Pancreas (tissue), 10 donors: Measurements from ENCODE around the gene DYNC1I1. TPM values are rescaled to one million over a fixed set of nuclear protein-coding genes. Genes with fewer than 3 reads are reported as not detected.

ENCODE experiments used
- ATAC-seq, 4 donors: fragments of 200-7000 bp; cut with Tn5 transposase; one replicate each; pipeline versions ENCODE4 v1.8.0 to v1.9.1; 2020; ENCODE audit warnings: mild to moderate bottlenecking in 4 of 4, moderate library complexity in 4 of 4
- DNase-seq, 6 donors: peaks; one replicate each; pipeline ENCODE4 v3.0.0-alpha.2; 2020
- FAIRE-seq: peaks from 2 replicates; lab custom pipeline; 2012; peaks lifted over from hg19 to GRCh38; lab: Jason Lieb, UNC
- H3K27ac ChIP-seq, 4 donors: fragments of 200-600 bp; sonication (generic); 1 replicate in 3 of 4; 2 replicates in 1 of 4; pipeline versions ENCODE4 v1.5.0 to v1.8.0; 2020
- H3K27me3 ChIP-seq, 4 donors: fragments of 200-600 bp; one replicate each; pipeline ENCODE4 v1.8.0; 2021
- H3K36me3 ChIP-seq, 3 donors: fragments of 200-600 bp; sonication (generic) in 1 of 3; one replicate each; pipeline versions ENCODE4 v1.5.0 to v1.8.0; 2020 to 2021
- H3K4me1 ChIP-seq, 3 donors: fragments of 200-600 bp; one replicate each; pipeline ENCODE4 v1.8.0; 2021
- H3K4me3 ChIP-seq, 4 donors: fragments of 200-600 bp; sonication (generic) in 2 of 4; one replicate each; pipeline versions ENCODE4 v1.5.0 to v1.8.0; 2020 to 2021
- H3K9me3 ChIP-seq, 4 donors: fragments of 200-600 bp; one replicate each; pipeline ENCODE4 v1.8.0; 2021
- WGBS, 2 donors: extraction: QIAGEN DNeasy Blood & Tissue Kit; methylation state at CpG; one replicate each; pipeline ENCODE4 v1.1.7; 2013; 5-methylcytosine and 5-hydroxymethylcytosine counted together
- intact Hi-C, 3 donors: fragments of 100-400 bp; cut with DNase I; formaldehyde crosslinking; loops; one replicate each; pipeline versions ENCODE4 v1.11.1 to v1.14.2; 2022
- polyA plus RNA-seq, 2 donors: library from polyadenylated mRNA; stranded (reverse); fragments of 200-250 nt; gene quantifications; one replicate each; pipeline ENCODE4 v1.2.3, GENCODE V29; 2013
- total RNA-seq, 6 donors: library from RNA; stranded (reverse); fragmentation: NEBNext Ultra II Directional in 4 of 6; extraction: Animal tissue kit (Norgen Biotek cat#: 25700) in 4 of 6; gene quantifications; one replicate each; pipeline versions ENCODE4 v1.2.1 to v1.2.4, GENCODE V29; 2021 to 2023
- TF ChIP-seq, protein P1 (sequence below), 4 donors: fragments of 200-600 bp; sonication (generic) in 3 of 4; IDR thresholded peaks; one replicate each; pipeline versions ENCODE4 v1.5.0 to v1.8.0; 2021; ENCODE audit warnings: antibody characterized with exemption in 4 of 4
- donor health status: healthy with polysubstance abuse.
- donor health status: DM: no; HTN: no; CAD: no; lungs with moderate emphysema.
- donor health status: DM: no; HTN: no; CAD: no.
- donor health status: control.
- donor health status: control.
- donor health status: Bipolar disorder and iron deficiency.
- donor health status: DM: yes; HTN: yes; CAD: no.
- donor health status: DM: no; HTN: no; CAD: no.
- donor health status: DM: no; HTN: no; CAD: no.
- donor health status: DM: yes; HTN: yes; CAD: no.

The DYNC1I1 gene
- total and polyA plus RNA-seq, 8 donors: 0.71 to 5.5 (median 1.3) TPM

DNA sequence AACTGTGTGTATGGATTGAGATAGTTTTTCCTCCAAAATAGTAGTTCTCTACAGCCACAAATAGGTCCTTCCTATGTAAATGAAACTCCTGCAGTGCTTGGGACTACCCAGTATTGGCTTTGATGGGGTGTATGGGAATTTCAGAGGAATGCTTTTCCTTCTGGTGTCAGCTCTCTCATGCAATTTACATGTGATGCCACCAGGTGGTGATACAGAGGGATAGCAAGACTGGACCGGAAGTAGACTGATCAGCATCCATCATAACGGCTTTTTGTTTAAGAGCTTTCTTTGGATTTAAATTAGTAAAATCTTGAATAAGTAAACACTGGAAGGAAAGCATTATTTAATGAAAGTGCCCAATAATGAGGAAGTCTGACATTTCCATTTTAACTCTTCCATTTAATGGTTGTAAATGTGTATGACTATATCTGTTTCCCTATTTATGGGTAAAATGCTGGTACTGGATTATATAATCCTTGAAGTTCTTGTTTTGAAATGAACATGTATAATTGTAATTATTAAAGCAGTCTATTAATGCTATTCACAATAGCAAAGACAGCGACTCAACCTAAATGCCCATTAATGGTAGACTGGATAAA lies 22.7 kb downstream of the DYNC1I1 start:
- peak; percentile 45 to 76 (median 66) for ATAC-seq
- no peaks in the 10 kb centered on the region for H3K4me1 ChIP-seq
- H3K27ac ChIP-seq: no peak overlapping the region
- TF ChIP-seq, protein P1, sequence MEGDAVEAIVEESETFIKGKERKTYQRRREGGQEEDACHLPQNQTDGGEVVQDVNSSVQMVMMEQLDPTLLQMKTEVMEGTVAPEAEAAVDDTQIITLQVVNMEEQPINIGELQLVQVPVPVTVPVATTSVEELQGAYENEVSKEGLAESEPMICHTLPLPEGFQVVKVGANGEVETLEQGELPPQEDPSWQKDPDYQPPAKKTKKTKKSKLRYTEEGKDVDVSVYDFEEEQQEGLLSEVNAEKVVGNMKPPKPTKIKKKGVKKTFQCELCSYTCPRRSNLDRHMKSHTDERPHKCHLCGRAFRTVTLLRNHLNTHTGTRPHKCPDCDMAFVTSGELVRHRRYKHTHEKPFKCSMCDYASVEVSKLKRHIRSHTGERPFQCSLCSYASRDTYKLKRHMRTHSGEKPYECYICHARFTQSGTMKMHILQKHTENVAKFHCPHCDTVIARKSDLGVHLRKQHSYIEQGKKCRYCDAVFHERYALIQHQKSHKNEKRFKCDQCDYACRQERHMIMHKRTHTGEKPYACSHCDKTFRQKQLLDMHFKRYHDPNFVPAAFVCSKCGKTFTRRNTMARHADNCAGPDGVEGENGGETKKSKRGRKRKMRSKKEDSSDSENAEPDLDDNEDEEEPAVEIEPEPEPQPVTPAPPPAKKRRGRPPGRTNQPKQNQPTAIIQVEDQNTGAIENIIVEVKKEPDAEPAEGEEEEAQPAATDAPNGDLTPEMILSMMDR (IDR thresholded peaks at IDR 0.05): peak; percentile 18 to 29 (median 22)
- no peak for FAIRE-seq
- H3K4me3 ChIP-seq: no peak overlapping the region
- H3K27me3 ChIP-seq: no peaks in the 10 kb centered on the region
- WGBS, 2 donors: 54 to 72% methylated on average over 3 of the region's 3 CpGs
- H3K9me3 ChIP-seq: no peaks in the 10 kb centered on the region
- intact Hi-C loops: no loop called here
- no peaks in the 10 kb centered on the region for H3K36me3 ChIP-seq
- DNase-seq: peak in 1 of 6 donors; percentile 11

DNA sequence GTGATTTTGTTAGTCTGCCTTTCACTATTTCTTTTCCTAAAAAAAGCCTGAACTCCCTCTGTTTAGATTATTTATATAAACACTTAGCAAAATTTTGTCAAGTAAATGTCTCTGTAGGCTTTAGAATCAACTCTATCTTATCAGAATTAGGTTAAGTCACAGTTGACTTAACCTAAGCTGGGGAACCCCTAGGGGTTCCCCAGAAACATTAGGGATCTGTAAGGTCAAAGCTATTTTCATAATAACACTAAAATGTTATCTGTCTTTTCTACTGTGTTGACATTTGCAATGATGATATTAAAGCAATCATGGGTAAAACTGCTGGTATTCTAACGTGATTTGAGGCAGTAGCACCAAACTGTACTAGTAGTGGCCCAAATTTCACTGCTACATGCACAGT lies 24.3 kb downstream of the DYNC1I1 start:
- WGBS, 2 donors: 49 to 57% methylated on average over 1 of the region's 1 CpG
- DNase-seq (no peak), FAIRE-seq (no peak), ATAC-seq (no peak)
- H3K4me3 ChIP-seq: no peak overlapping the region
- H3K9me3 ChIP-seq: no peaks in the 10 kb centered on the region
- H3K27ac ChIP-seq: no peak overlapping the region
- no peaks in the 10 kb centered on the region for H3K36me3 ChIP-seq
- intact Hi-C loops: no loop called here
- TF ChIP-seq, protein P1 (IDR thresholded peaks at IDR 0.05): no peak
- no peaks in the 10 kb centered on the region for H3K4me1 ChIP-seq
- H3K27me3 ChIP-seq: no peaks in the 10 kb centered on the region

DNA sequence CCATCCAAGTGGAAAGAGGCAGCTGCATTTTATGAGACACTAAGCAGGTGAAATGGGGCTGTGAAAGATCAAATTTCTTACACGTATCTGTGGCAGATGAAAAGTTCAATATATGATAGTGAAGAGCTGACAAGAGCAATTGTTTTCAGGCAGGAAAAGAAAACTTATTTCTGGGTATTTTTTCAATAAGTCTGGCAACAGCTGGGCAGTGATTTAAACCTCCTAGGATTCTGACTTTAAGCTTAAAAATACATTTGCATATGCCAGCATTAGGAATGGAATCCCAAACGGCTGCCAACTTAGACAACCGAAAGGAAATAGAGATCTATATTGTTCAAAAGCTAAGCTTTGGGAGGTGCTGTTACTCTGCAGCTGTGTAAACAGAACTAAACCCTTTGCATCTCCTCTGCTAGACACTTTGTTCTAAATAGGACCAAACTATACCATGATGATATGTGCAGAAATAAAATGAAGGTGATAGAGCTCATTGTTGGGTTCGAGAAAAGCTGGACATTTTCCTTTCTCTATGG lies 26.1 kb downstream of the DYNC1I1 start:
- Histone ChIP-seq H3K27me3 (no peaks in the 10 kb centered on the region), H3K36me3 (no peaks in the 10 kb centered on the region), H3K4me3 (no peak overlapping the region), H3K27ac (no peak overlapping the region), H3K9me3 (no peaks in the 10 kb centered on the region), H3K4me1 (no peaks in the 10 kb centered on the region)
- DNase-seq (no peak), ATAC-seq (no peak), FAIRE-seq (no peak)
- intact Hi-C loops: no loop called here
- TF ChIP-seq, protein P1 (IDR thresholded peaks at IDR 0.05): no peak
- 9 to 16% methylated on average over 4 of the region's 4 CpGs for WGBS, 2 donors

DNA sequence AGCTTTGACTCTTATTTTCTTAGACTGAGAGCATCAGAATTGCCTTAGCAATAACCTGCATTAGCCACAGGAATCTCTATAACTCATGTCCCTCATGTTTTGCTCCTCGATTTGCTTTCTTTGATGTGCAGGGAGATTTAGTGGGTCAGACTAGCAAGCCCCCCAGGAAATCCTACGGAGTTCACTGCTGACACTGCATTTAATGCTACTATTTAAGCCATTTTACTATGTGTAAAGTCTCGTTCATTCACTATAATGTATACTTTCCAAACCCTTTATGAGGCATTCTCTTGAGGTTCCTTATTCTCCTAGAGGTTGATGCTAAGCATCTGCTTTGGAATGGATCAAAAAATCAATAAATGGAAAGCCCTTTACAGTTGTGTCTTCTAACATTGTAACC lies 28.4 kb downstream of the DYNC1I1 start:
- H3K9me3 ChIP-seq: no peaks in the 10 kb centered on the region
- DNase-seq (no peak), ATAC-seq (no peak), FAIRE-seq (no peak)
- TF ChIP-seq, protein P1 (IDR thresholded peaks at IDR 0.05): no peak
- intact Hi-C loops: no loop called here
- 49 to 67% methylated on average over 3 of the region's 3 CpGs for WGBS, 2 donors
- H3K36me3 ChIP-seq: no peaks in the 10 kb centered on the region
- no peak overlapping the region for H3K27ac ChIP-seq
- no peaks in the 10 kb centered on the region for H3K27me3 ChIP-seq
- H3K4me3 ChIP-seq: no peak overlapping the region
- H3K4me1 ChIP-seq: no peaks in the 10 kb centered on the region

DNA sequence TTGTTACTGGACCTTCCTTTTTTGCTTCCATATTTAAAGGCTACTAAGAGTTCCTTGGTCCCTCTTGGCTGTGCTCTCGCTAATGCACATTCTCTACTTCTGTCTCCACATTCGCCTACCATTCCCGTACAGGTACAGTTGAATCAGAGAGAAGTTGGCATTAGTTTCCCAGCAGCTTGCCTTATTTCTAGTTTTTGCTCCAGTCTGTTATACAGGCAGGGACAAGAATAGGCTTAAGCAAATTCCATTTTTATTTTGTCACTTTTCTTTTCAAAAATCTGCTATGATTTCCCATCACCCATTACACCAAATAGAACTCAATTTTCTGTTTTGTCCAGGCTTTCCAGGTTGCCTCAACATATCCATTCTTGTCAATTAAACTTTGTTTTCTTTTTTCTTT lies 29.9 kb downstream of the DYNC1I1 start:
- H3K27me3 ChIP-seq: no peaks in the 10 kb centered on the region
- no peak for ATAC-seq
- 92 to 93% methylated on average over 3 of the region's 3 CpGs for WGBS, 2 donors
- H3K4me1 ChIP-seq: no peaks in the 10 kb centered on the region
- DNase-seq: no peak
- no peak overlapping the region for H3K27ac ChIP-seq
- TF ChIP-seq, protein P1 (IDR thresholded peaks at IDR 0.05): no peak
- no peak overlapping the region for H3K4me3 ChIP-seq
- FAIRE-seq: no peak
- H3K9me3 ChIP-seq: no peaks in the 10 kb centered on the region
- intact Hi-C loops: no loop called here
- no peaks in the 10 kb centered on the region for H3K36me3 ChIP-seq
